ENCODE measurements around the gene MAPK11.
A peak's percentile ranks its signal among the peaks of the same experiment; 100 is the strongest.

Gene MAPK11

DNA sequence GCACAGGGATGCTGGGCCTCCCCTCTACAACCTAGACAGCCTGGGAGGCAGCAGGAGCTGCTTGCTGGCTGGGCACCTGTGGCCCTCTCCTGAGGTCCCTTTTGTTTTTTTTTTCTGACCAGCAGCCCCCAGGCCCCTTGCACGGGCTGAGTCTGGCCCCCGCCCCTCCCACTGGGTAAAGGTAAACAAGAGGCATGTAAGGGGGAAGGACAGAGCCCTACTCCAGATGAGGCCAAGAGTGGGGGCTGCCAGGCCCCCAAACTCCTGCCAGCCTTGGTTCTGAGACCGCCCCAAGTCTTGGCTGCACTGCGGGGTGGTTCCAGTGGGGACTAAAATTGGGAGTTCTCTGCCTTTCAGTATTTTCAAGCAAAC lies 28.1 kb upstream of the MAPK11 start:
- no peak for TF ChIP-seq TAF1 (IDR thresholded peaks at IDR 0.05; ENCODE audit: borderline replicate concordance, insufficient read depth, low read length)
- TF ChIP-seq POLR2AphosphoS5 (IDR thresholded peaks at IDR 0.05; ENCODE audit: low read depth, low read length) = no peak
- TF ChIP-seq SIN3A (IDR thresholded peaks at IDR 0.05; ENCODE audit: borderline replicate concordance, insufficient read depth, low read length) = no peak
- TF ChIP-seq FOXP2 (optimal IDR thresholded peaks at IDR 0.05; ENCODE audit: borderline replicate concordance, extremely low read depth, extremely low read length, insufficient read depth) = no peak
- TF ChIP-seq, protein P1, sequence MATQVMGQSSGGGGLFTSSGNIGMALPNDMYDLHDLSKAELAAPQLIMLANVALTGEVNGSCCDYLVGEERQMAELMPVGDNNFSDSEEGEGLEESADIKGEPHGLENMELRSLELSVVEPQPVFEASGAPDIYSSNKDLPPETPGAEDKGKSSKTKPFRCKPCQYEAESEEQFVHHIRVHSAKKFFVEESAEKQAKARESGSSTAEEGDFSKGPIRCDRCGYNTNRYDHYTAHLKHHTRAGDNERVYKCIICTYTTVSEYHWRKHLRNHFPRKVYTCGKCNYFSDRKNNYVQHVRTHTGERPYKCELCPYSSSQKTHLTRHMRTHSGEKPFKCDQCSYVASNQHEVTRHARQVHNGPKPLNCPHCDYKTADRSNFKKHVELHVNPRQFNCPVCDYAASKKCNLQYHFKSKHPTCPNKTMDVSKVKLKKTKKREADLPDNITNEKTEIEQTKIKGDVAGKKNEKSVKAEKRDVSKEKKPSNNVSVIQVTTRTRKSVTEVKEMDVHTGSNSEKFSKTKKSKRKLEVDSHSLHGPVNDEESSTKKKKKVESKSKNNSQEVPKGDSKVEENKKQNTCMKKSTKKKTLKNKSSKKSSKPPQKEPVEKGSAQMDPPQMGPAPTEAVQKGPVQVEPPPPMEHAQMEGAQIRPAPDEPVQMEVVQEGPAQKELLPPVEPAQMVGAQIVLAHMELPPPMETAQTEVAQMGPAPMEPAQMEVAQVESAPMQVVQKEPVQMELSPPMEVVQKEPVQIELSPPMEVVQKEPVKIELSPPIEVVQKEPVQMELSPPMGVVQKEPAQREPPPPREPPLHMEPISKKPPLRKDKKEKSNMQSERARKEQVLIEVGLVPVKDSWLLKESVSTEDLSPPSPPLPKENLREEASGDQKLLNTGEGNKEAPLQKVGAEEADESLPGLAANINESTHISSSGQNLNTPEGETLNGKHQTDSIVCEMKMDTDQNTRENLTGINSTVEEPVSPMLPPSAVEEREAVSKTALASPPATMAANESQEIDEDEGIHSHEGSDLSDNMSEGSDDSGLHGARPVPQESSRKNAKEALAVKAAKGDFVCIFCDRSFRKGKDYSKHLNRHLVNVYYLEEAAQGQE (IDR thresholded peaks at IDR 0.05; ENCODE audit: insufficient read depth in 1 of 2, low read depth in 2 of 2, low read length in 2 of 2) = no peak

DNA sequence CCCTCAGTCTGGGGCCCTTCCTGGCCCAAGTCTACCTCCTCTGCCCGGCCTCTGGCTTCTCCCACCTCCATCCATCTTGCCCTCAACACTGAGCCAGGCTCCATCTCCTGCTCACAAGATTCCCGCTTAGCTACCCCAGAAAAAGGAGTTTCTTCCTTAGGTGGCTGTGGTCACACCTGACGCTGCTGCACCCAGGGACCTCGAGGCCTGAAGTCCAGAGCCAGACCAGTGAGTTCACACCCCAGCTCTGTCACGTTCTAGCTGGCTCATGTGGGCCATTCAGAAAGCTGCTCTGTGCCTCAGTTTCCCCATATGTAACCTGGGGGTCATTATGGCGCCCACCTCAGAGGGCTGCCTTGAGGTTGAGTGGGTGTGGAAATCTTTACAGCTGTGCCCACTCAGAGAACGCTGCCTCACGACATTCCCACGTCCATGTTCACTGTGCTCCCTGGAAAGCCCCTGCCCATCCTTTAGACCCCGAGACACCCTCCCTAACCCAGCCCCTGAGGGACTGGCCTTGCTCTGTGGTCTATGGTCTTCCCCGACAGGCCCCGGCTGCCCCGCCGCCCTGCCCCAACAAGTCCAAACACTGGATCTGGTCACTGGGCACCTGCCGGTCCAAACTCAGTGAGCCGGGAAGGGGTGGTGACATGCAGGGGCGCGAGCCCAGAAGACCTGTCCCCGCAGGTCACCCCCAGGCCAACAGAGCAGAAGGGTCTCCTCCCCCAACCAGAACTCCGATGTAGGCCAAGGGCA lies 27.5 kb upstream of the MAPK11 start:
- TF ChIP-seq TAF1 (IDR thresholded peaks at IDR 0.05; ENCODE audit: borderline replicate concordance, insufficient read depth, low read length) (no peak), FOXP2 (optimal IDR thresholded peaks at IDR 0.05; ENCODE audit: borderline replicate concordance, extremely low read depth, extremely low read length, insufficient read depth) (no peak), SIN3A (IDR thresholded peaks at IDR 0.05; ENCODE audit: borderline replicate concordance, insufficient read depth, low read length) (no peak)

DNA sequence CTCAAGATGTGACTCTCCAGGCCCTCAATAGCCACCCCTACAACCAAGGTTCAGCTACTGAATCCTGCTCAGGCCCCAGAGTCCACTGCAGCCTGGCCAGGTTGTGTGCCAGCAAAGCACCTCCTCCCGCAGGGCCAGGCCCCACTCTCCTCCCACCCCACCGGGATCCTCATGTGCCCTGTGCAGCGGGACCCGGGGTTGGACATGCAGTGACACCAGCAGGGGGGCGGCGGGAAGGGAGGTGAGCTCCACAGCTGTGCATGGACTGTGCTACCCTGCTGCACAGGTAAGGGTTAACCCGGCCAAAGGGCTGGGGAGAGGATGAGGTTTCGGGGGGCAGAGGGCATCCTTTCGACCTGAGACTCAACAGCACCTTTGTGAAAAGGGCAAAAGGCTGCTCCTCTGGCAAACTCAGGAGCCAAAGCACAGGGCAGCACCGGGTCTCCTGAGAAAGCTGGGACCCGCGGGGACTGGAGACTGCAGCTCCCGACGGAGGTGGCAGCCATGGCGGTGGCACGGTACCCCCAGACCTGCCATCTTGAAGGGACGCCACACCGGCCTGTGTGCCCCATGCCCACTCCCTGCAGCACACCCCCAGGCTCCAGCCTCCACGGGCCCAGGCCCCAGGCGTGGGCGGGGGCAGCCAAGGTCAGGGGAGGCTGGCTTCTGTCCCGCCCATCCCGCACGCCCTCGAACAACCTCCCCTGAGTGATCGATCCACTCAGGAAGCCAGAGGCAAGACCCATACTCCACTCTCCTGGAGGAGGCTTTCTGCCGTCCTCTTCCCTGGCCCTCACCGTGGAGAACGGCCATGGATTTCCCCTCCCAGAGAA lies 26.7 kb upstream of the MAPK11 start:
- TF ChIP-seq FOXP2 (optimal IDR thresholded peaks at IDR 0.05; ENCODE audit: borderline replicate concordance, extremely low read depth, extremely low read length, insufficient read depth) = no peak

DNA sequence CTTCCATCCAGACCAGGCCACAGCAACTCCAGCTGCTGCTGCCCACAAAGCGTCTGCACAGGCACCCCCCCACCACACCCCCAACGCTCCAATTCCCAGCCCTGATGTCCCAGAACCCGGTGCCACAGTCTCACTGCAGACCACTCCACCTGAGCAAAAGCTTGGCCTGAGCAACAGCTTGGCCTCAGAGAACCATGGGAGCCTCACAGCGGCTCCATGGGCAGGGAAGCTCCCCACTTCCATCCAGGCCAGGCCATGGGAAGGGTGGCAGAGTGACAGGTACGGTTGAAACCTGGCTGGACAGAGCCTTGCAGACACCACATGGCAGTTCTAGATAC lies 24.1 kb upstream of the MAPK11 start:
- TF ChIP-seq SIN3A (IDR thresholded peaks at IDR 0.05; ENCODE audit: borderline replicate concordance, insufficient read depth, low read length) (no peak), POLR2AphosphoS5 (IDR thresholded peaks at IDR 0.05; ENCODE audit: low read depth, low read length) (no peak), FOXP2 (optimal IDR thresholded peaks at IDR 0.05; ENCODE audit: borderline replicate concordance, extremely low read depth, extremely low read length, insufficient read depth) (no peak), TAF1 (IDR thresholded peaks at IDR 0.05; ENCODE audit: borderline replicate concordance, insufficient read depth, low read length) (no peak)
- TF ChIP-seq, protein P1 (IDR thresholded peaks at IDR 0.05; ENCODE audit: insufficient read depth in 1 of 2, low read depth in 2 of 2, low read length in 2 of 2) = no peak

DNA sequence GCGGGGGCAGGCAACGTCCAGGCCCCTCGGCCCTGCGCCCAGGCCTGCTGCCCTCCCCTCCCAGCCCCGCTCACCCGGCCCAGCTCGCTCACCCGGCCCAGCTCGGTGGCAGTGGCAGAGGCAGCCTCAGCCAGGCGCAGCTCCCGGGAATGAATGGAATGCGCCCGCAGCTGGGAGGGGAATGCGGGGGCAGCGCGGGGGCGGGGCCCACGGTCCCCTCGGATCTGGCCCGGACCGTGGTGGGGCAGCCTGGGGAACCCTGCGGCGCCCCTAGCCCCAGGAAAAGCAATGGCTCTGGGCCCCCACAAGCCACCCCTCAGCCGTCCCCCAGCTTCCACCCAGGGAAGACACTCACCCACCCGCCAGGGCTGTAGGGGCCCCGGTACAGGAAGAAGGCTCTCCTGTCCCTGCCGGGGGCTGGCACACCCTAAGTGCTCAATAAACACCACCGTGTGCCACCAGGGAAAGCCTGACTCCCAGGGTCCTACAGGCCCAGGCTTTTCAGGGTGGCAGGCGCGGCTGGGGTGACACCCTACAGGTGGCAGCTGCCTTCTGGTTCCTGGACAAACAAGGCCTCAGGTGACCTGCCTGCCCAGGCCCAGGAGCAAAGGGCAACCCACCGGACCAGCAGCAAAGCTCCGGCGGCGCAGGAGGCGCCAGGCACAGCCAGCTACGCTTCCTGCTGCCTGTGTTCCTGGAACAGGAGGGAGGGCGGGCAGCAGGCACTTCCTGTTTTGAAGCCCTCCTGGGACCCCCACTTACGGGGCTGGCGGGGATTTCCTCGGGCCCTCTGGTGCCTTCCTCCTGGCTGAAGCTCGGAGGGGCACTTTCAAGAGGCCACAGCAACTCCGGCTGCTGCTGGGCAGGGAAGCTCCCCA lies 23.5 kb upstream of the MAPK11 start:
- TF ChIP-seq FOXP2 (optimal IDR thresholded peaks at IDR 0.05; ENCODE audit: borderline replicate concordance, extremely low read depth, extremely low read length, insufficient read depth) = peak; percentile 2
- no peak for TF ChIP-seq POLR2AphosphoS5 (IDR thresholded peaks at IDR 0.05; ENCODE audit: low read depth, low read length)

DNA sequence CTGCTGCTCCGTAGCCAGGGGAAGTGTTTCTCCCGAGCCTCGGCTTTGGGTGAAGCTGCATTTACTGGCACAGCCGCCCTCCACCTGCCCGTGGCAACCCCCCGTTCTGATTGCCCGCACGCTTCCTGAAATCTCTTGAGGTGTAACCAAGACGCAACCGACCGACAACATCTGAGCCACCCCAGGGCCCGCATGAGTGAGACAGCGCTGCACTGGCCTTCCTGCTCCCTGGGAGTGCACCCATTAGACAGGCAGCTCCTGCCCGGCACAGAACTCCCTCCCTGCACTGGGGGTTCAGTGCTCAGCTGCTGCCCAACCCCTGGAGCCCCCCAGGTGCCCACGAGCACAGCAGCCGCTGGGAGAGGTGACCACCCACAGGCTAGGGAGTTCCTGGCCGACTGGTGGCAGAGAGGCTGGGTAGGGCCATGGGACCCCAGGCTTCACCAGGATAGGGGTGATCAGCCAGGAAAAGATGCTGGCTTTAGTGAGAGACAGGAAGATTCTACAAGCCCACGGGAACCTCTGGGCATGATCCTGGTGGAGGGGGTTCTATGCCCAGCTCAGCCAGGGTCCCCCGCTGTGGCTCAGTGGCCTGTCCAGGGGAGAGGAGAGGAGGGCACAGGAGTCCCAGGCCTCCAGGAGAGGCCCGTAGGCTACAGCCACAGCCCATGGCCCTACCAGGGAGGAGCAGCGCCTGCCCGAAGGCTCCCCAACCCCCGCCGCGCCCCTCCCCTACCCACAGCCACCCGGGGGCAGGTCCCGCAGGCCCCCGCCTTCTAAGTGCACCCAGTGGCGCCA lies 22.7 kb upstream of the MAPK11 start:
- TF ChIP-seq SIN3A (IDR thresholded peaks at IDR 0.05; ENCODE audit: borderline replicate concordance, insufficient read depth, low read length) (no peak), FOXP2 (optimal IDR thresholded peaks at IDR 0.05; ENCODE audit: borderline replicate concordance, extremely low read depth, extremely low read length, insufficient read depth) (no peak), POLR2AphosphoS5 (IDR thresholded peaks at IDR 0.05; ENCODE audit: low read depth, low read length) (no peak), TAF1 (IDR thresholded peaks at IDR 0.05; ENCODE audit: borderline replicate concordance, insufficient read depth, low read length) (no peak)
- TF ChIP-seq, protein P1 (IDR thresholded peaks at IDR 0.05; ENCODE audit: insufficient read depth in 1 of 2, low read depth in 2 of 2, low read length in 2 of 2) = no peak

All from PFSK-1 (cell line).